Measurements from ENCODE around the gene CENPM.

DNA sequence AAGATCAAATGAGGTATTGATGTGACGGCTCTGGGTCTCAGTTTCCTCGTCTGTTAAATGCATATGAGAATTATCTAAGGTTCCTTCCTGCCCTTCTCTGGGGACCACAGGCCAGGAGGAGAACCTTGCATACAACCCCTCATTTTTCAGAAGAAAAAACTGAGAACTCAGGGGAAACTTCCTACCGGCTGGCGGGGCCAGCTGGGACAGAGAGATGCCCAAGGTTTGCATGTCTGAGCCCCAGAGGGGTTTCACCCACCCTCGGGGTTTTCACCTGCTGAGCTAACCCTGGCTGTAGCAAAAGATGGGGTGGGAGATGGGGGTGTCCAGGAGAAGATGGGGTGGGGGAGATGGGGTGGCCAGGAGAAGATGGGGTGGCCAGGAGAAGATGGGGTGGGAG is 24.6 kb downstream of the CENPM start:
- TF ChIP-seq, protein P1, sequence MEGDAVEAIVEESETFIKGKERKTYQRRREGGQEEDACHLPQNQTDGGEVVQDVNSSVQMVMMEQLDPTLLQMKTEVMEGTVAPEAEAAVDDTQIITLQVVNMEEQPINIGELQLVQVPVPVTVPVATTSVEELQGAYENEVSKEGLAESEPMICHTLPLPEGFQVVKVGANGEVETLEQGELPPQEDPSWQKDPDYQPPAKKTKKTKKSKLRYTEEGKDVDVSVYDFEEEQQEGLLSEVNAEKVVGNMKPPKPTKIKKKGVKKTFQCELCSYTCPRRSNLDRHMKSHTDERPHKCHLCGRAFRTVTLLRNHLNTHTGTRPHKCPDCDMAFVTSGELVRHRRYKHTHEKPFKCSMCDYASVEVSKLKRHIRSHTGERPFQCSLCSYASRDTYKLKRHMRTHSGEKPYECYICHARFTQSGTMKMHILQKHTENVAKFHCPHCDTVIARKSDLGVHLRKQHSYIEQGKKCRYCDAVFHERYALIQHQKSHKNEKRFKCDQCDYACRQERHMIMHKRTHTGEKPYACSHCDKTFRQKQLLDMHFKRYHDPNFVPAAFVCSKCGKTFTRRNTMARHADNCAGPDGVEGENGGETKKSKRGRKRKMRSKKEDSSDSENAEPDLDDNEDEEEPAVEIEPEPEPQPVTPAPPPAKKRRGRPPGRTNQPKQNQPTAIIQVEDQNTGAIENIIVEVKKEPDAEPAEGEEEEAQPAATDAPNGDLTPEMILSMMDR (conservative IDR thresholded peaks at IDR 0.05; ENCODE audit: low read depth, low read length): no peak
- TF ChIP-seq EZH2 (IDR thresholded peaks at IDR 0.05; ENCODE audit: low read length, unreplicated experiment) (no peak), EZH2phosphoT487 (IDR thresholded peaks at IDR 0.05; ENCODE audit: borderline replicate concordance, low read length) (no peak)

Measured in PC-3 (cell line).